HT-29 (cell line): ENCODE data around the gene CLDN5. TPM values are rescaled to one million over a fixed set of nuclear protein-coding genes. Genes with fewer than 3 reads are reported as not detected.

Experiments
- DNase-seq: peaks from one replicate; pipeline ENCODE4 v3.0.0-alpha.2; 2015; ENCODE audit warnings: low spot score
- total RNA-seq: library from RNA; depleted of rRNA; stranded (reverse); fragments of >200 nt; shearing (Covaris generic); gene quantifications from 2 replicates; pipeline ENCODE4 v1.2.3, GENCODE V29; 2014; rRNA removed

CLDN5 gene
- total RNA-seq = not detected in 2 replicates

DNA sequence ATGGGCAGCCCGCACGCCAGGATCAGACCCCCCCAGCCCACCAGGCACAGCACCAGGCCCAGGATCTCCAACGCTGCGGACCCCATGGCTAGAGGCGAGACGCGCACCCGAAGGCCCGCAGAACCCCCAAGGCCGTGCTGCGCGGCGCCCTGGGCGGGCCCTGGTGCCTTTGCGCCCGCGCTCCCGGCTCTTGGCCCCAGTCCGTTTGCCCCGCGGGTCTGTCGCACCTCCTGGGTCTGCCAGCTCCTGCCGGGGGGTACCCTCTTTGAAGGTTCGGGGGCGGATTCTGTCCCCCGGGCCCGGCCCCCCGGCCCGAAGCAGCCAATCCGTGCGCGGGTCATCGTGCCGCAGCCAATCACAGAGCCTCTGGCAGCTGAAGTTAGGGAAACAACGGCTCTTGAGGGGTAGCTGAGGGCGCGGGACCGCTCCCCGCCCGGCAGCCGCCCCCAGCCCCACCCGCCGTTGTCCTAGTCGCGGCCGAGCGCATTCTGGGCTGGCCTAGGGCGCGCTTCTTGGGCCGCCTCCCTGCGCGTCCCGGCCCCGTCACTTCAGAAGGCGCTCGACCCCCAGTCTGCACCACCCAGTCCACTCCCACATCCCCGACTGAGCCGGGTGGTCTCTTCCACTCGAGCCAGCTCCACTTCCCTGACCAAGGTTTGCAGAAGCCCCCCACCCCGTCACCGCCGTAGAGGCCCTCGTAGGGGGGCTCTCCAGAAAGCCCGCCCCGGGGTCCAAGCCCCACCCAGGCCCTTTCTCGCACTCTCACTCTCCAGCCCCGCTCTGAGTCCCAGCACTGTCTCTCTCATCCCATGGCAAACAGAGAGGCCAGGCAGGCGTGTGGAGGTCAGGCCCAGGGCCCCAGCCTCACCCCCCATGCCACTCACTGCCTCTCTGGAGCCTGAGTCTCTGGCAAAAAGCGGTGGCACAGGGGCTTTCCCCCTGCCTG, at the start of gene CLDN5:
TSS of gene CLDN5 (minus strand) at position 241 of the 946 bp plus-strand sequence. CDS start at position 86, 155 bp downstream.
- no peak for DNase-seq

GRCh38 chr22:19571995-19572394, 47.8 kb upstream of the CLDN5 start:
- DNase-seq = no peak

GRCh38 chr22:19571207-19571795, 47.1 kb upstream of the CLDN5 start:
- no peak for DNase-seq

DNA sequence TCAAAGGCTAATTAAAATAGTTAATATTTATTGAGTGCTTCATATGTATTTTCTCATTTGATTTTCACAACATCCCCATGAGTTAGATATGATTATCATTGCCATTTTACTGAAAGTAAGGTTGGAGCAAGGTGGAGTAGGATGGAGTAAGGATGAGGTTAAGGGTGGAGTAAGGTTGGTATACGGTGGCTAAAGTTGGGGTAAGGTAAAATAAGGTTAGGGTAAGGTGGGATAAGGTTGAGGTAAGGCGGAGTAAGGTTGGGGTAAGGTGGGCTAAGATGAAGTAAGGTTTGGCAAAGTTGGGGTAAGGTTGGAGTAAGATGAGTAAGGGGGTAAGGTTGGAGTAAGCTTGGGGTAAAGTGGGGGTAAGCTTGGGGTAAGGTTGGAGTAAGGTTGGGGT, 45.8 kb upstream of the CLDN5 start:
- DNase-seq = no peak

DNA sequence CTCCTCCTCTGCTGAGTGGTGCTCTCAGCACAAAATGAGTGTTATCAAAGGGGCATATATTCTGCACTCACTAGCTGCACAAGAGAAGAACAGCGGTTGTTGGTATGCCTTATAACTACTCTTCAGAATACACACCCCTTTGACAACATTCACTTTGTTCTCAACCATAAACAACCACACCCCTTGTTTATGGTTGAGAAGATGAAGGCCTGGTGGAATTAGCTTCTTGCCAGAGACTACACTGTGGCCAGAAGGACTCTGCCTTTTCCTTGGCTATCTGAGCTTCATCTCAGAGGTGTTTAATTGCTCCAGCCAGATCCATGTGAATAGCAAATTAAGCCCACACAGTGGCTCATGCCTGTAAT, 45.0 kb upstream of the CLDN5 start:
- DNase-seq = no peak

- DNase-seq = no peak
These were observed 44.4 kb upstream of the CLDN5 start for GRCh38 chr22:19568337-19569275.

DNA sequence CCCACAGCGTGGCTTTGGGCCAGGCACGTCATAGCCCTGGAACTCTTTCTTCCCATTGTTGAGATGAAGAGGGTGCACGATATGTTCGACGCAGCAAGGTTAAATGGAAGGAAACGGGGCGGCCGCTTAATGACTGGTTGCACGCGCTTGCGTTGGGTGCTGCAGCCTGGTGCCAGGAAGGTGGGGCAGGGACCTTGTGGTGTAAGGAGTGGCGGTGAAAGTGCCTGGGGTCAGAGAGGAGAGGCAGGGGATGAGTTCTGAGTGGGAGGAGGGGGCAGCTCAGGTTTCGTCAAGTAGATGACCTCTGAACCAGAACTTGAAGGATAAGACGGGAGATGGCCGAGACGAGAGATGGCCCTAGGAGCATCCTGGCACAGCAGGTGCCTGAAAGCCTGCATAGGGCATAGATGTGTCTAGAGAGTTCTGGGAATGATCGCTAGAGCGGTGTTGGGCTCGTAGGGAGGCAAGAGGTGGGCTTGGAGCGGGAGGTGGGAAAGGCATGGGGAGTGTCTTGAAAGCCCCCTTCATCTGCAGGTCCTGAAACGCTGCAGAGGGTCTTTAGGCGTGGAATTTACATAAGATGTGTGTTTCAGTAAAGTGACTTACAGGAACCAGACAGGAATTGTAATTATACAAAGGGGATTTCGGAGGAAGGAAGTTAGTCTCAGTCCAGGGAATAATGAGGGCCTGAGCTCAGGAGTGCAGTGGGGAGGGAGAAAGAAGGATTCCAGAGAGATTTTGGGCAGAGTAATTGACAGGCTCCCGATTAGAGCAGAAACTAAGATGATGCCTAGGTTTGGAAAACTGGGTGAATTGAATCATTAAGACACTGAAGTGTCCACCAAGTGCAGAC, 43.2 kb upstream of the CLDN5 start:
- no peak for DNase-seq

DNA sequence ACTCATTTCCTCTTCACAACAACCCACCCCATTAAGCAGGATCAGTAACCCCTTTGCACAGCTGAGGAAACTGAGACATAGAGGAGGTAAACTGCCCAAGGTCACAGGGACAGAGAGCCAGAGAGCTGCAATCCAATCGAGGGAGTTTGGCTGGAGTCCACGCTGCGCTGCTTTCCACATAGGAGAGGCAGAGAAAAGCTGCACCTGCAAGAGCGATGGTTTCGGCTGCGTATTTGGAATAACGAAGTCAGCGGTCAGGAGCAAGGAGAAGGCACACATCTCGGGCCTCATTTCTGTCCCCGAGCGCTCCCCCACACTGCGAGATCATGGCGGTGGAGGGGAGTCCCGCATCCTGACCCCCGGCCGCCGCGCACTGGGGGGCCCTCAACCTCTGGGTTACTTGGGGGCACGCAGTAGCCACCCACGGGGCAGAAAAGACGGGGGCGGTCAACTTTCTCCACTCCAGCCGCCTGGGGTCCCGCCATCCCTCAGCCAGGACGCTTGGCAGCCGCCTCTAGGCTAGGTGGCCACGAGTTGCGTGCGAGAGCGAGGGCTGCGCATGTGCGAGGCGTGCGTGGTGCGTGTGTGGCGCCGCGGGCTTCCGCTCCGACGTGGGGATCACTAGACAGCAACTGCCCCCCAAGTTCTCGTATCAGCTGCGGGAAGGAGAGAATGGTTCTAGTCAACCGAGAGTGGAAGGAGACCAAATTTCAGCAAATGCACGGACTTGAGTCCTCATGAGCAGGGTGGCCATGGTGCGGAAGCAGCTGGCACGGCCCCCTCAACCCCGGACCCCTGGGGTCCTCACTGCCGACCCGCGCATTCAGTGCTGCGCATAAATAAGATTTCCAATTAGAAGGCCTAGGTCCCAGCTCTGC, 42.3 kb upstream of the CLDN5 start:
- no peak for DNase-seq

DNA sequence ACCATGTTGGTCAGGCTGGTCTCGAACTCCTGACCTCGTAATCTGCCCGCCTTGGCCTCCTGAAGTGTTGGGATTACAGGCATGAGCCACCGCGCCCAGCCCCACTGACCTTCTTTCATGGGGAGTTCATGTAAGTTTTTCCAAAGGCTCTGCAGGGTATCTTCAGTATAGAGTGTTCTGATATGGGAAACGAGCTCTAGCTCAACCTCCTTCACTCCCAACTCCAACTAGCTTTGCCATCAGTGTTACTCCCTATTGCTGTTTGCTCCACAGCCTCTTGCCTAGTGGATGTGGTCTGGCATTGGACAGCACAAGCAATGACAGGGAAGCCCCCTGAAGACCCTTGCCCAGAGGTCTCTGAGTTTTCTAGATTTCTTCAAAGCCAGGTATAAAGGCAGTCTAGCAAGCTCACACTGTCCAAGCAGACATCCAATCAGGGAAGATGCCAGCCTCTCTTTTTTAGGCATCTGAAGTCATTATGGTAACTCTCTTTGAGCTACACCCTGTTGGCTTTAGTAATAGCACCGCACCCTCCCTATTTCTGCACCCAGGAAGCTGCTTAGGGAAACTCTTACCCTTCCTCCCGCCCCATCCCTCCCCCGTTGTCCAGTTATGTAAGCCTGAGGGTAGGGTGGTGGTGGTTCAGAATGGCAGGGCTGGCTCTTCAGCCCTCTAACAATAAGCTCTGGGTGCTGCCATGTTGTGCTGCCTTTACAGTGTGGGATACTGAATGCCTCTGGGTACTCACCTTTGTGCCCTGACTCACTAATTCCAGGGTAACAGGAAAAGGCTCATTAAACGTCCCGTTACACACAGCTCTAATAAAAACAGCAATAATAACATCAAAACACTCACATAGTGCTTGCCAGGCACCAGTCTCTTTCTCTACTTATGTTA, 41.4 kb upstream of the CLDN5 start:
- DNase-seq = no peak

DNA sequence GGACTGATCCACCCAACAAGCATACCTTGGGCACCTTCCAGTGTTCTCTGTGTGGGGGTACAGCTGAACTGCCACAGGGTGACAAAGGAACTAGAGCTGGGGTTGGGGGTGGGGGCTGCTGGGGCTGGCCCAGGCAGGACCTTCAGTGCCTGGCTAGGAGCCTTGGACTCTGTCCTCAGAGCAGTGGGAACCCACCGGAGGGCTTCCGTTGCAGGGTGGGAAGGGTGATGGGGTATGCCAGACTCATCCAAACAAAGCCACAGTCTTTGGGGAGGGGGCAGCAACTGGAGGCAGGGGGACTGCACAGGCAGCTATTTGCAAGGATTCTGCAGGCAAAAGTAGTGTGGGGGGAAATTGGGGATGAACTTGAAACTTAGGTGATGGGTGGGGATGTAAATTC, 35.7 kb upstream of the CLDN5 start:
- DNase-seq = no peak

GRCh38 chr22:19559324-19559811, 35.2 kb upstream of the CLDN5 start:
- DNase-seq = no peak

DNA sequence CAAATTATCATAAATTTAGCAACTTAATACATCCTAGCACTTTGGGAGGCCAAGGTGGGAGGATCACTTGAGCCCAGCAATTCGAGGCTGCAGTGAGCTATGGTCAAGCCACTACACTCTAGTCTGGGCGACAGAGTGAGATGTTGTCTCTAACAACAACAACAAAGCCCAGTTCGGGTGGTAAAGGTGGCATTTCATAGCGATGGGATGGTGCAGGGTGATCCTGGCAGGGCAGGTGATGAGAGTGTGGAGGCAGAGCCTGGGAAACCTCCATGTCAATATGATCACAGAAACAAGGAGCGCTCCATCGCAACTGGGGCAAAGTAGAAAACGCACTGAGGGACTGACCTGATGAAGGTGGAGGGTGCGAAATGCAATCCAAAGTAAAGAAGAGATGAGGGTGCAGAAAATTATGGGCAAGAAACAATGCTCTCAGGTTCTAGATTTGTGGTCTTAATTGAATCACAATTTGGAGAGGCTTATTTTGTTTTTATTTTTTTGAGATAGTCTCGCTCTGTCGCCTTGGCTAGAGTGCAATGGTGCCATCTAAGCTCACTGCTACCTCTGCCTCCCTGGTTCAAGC, 32.8 kb upstream of the CLDN5 start:
- DNase-seq = no peak

- DNase-seq = no peak
These were observed 31.4 kb upstream of the CLDN5 start for GRCh38 chr22:19555651-19556050.

DNA sequence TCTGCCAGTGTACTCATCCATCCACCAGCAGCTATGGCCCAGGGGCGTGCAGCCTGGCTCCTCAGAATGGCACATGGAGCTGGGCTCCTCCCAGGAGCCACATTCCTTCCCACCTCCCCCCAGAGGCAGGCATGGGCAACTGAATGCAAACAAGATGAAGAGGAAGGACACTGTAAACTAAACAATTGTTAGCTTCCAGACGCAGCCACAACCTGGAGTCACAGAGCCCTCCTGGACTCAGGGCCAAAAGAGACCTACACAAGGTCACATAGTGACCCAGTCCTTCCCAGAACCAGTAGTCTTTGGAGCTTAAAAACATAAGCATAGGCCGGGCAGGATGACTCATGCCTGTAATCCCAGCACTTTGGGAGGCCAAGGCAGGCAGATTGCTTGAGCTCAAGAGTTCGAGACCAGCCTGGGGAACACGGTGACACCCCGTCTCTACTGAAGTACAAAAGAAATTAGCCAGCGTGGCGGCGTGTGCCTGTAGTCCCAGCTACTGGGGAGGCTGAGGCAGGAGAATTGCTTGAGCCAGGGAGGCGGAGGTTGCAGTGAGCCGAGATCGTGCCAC, 30.7 kb upstream of the CLDN5 start:
- peak; percentile 28 for DNase-seq

GRCh38 chr22:19553201-19553600, 29.0 kb upstream of the CLDN5 start:
- DNase-seq = no peak

GRCh38 chr22:19550382-19550781, 26.2 kb upstream of the CLDN5 start:
- DNase-seq = no peak

DNA sequence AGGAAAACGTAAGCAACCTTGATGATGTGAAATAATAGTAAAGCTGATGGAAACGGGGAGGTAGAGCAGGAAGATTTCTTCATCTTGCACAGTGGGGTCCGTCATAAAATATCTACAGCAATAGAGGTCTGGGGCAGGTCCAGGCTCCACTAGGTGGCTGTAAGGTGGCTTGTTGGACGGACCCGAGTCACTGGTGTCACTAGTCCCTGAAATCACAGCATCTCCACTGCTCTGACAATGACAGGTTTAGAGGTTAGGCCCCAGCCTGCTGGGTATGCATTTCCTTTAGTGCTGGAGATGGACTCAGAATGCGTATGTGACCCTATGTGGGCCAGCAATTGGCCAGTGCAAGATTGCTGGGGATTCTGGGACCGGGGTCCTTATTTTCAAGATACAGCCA, 25.2 kb upstream of the CLDN5 start:
- no peak for DNase-seq

- DNase-seq = no peak
These were observed 24.8 kb upstream of the CLDN5 start for GRCh38 chr22:19548964-19549363.
